Retinal pigment epithelial cell (primary cell): Measurements from ENCODE around the gene LCA5L.

ENCODE experiments used
- DNase-seq: peaks from one replicate; pipeline ENCODE4 v3.0.0-alpha.2; 2010; ENCODE audit warnings: low read depth
- H3K4me3 ChIP-seq: 2 replicates; pipeline ENCODE4 v1.5.1; 2011; ENCODE audit warnings: mild to moderate bottlenecking, low read length, control low read depth, moderate library complexity
- TF ChIP-seq, protein P1 (sequence below): conservative IDR thresholded peaks from 2 replicates; pipeline ENCODE4 v1.5.1; 2011; ENCODE audit warnings: low read depth, low read length, control low read depth, inconsistent platforms

The LCA5L gene

DNA sequence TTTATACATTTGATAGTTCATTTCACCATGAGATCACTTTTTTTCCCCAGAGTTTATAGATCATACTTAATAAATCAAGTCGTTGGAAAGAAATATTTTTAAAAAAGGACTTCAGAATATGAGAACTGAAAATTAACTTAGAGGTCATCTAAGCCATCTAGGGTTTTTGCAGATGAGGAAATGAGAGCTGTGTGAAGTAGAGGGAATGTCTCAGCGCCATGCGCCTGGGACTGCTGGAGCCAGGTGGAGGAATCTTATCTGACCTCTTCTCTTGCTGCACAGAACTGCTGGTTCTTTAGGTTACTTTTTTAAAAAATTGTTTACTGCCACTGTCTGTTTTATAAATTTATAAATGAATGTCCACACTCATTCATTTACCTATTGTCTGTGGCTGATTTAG lies 17.7 kb upstream of the LCA5L start:
- H3K4me3 ChIP-seq: no peak overlapping the region

DNA sequence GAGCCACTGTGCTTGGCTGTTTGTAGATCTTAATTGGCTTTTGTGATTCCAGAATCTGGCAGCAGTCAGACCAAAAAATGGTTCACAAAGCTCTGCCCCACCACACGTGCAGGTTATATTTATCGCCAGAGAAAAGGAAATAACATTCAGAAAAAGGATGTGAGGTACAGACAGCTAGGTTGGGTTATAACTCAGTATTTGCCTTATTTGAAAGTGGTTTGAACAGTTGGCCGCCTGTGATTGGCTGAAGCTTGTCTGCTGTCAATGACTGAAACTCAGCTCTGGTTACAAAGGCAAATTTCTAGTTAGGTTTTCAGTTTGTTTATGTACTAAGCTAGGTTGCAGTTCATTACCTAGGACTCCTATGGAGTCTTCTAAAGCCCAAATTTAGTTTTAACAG lies 15.8 kb upstream of the LCA5L start:
- H3K4me3 ChIP-seq: no peak overlapping the region
- TF ChIP-seq, protein P1, sequence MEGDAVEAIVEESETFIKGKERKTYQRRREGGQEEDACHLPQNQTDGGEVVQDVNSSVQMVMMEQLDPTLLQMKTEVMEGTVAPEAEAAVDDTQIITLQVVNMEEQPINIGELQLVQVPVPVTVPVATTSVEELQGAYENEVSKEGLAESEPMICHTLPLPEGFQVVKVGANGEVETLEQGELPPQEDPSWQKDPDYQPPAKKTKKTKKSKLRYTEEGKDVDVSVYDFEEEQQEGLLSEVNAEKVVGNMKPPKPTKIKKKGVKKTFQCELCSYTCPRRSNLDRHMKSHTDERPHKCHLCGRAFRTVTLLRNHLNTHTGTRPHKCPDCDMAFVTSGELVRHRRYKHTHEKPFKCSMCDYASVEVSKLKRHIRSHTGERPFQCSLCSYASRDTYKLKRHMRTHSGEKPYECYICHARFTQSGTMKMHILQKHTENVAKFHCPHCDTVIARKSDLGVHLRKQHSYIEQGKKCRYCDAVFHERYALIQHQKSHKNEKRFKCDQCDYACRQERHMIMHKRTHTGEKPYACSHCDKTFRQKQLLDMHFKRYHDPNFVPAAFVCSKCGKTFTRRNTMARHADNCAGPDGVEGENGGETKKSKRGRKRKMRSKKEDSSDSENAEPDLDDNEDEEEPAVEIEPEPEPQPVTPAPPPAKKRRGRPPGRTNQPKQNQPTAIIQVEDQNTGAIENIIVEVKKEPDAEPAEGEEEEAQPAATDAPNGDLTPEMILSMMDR: no peak
- DNase-seq: no peak

More for the DNA sequence above, 17.7 kb upstream of the LCA5L start:
- DNase-seq: no peak
- TF ChIP-seq, protein P1: no peak

DNA sequence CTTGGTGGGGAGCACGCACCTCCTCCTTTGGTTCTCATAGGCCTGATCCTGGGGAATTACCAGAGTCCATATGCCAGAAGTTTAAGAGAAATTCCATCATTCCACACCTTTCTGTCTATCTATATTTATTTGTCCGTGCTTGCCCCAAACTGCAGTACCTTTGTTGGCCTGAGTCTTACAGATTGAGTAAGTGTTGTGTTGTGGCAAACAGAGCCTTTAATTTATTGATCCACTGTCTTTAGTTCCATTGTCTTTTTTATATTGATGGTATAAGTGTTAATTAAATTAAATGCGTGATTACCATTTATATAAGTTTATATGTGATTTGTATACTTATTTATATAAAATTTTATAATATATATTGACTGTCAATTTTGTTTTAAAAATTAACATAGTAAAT lies 11.1 kb upstream of the LCA5L start:
- TF ChIP-seq, protein P1: peak; percentile 32
- no peak for DNase-seq

DNA sequence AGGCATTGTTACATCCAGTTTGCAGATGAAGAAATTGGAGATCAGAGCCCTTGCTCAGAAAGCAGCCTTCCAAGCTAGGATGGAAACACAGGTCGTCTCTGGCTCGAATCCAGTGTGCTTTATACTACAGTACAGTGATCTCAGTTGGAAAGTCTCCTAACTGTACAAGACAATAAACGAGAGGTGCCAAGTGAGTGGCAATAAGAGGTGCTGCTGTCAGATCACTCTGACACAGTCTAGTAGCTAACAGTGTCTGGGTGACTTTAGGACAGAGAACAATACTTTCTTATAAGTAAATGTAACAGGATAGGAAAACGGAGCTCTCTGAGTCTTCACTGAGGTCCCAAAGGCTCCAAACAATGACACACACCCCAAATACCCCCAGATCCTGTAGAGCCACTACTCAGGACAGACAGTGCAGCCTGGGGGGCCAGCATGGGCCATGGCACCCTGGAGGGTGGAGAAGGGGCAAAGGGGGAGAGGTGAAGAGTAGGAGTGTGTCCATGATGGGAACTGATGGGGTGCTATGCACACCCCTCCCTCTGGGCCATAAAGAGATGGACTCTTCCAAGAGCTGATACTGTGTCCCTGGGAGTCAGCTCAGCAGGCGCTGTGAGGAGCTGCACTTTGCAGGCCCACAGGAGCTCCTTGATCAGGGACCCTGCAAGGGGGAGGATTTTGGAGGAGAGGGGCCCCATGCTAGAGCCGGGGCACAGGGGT lies 9.5 kb upstream of the LCA5L start:
- DNase-seq: no peak
- TF ChIP-seq, protein P1: no peak
- H3K4me3 ChIP-seq: no peak overlapping the region

More for the DNA sequence above, 11.1 kb upstream of the LCA5L start:
- no peak overlapping the region for H3K4me3 ChIP-seq

DNA sequence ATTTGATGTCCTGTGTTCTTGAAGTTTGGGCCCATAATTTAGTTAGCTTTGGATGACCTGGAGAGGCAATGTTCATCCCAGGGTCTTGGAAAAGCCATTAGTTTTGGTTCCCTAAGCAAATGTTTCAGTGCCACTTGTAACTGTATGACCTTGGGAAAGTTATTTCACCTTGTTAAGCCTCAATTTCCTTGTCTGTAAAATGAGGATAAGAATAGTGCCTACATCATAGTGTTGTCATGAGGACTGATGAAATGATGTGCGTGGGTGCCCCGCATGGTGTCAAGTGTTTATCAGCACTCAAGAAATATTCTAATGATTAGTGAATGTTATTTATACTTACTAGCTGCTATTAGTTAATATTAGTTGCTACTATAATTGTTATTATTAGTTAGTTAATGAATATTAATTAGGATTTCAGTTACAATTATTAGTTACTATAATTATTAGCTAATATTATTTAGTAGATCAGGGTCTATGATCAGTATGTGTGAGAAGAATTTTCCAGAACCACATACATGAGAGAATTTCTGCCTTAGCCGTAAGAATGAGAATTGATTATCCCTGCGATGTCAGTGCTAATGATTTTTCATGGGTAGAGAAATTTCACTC lies 8.1 kb upstream of the LCA5L start:
- no peak for DNase-seq
- no peak overlapping the region for H3K4me3 ChIP-seq
- TF ChIP-seq, protein P1: no peak

DNA sequence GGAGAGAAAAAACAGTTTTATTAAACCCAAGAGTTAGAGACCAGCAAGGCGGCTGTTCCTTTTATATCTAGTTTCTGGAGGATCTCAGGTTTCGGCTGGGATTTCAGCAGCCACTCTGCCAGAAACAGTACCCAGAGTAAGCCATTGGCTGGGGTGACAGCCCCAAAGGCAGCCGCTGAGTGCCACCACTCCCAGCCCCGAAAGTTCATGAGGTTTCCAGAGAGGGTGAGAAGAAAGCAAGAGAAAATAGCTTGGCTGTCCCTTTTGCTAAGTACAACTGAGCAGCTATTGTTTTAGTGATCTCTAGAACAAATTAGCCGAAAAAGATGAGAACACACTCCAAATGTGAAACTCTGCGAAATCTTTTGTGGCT lies 7.4 kb upstream of the LCA5L start:
- TF ChIP-seq, protein P1: no peak
- no peak for DNase-seq
- no peak overlapping the region for H3K4me3 ChIP-seq
